ENCODE results near the gene STX18. TPM values are rescaled to one million over a fixed set of nuclear protein-coding genes. Genes with fewer than 3 reads are reported as not detected.

Gene STX18
- total and polyA plus RNA-seq, 2 of the 13 experiments (the other 11 are each of a cell fraction or from before 2014, with no cell fraction given): 23.9 to 37.1 TPM

- peak; percentile 61 for TF ChIP-seq HOXA3 (CRISPR knock-in tag; IDR thresholded peaks at IDR 0.05)
- peak; percentile 43; the same call in 1 of the 2 replicates for TF ChIP-seq RCOR2 (CRISPR knock-in tag; IDR thresholded peaks at IDR 0.05)
- no peak for TF ChIP-seq ZNF207 (IDR thresholded peaks at IDR 0.05; ENCODE audit: borderline replicate concordance)
- peak; percentile 25; the same call in 1 of the 2 replicates for TF ChIP-seq CREM (IDR thresholded peaks at IDR 0.05)
- no peak for TF ChIP-seq CREM (CRISPR knock-in tag; IDR thresholded peaks at IDR 0.05)
- TF ChIP-seq ZNF567 (CRISPR knock-in tag; IDR thresholded peaks at IDR 0.05; ENCODE audit: borderline replicate concordance): no peak
- no peak for TF ChIP-seq HNRNPLL (IDR thresholded peaks at IDR 0.05; ENCODE audit: low read depth, low read length, poor library complexity, severe bottlenecking)
- no peak for TF ChIP-seq CSRNP1 (CRISPR knock-in tag; IDR thresholded peaks at IDR 0.05)
- TF ChIP-seq ZNF761 (CRISPR knock-in tag; conservative IDR thresholded peaks at IDR 0.05): no peak
- TF ChIP-seq ZNF704 (CRISPR knock-in tag; IDR thresholded peaks at IDR 0.05; ENCODE audit: borderline replicate concordance): no peak
- TF ChIP-seq CENPX (CRISPR knock-in tag; IDR thresholded peaks at IDR 0.05): no peak
- TF ChIP-seq ZNF263 (CRISPR knock-in tag; IDR thresholded peaks at IDR 0.05): peak; percentile 67; the same call in 1 of the 2 replicates
- no peak for TF ChIP-seq MLXIP (CRISPR knock-in tag; IDR thresholded peaks at IDR 0.05; ENCODE audit: borderline replicate concordance)
- TF ChIP-seq CEBPG (CRISPR knock-in tag; IDR thresholded peaks at IDR 0.05): peak; percentile 40; the same call in 1 of the 2 replicates
- TF ChIP-seq ZNF138 (CRISPR knock-in tag; IDR thresholded peaks at IDR 0.05; ENCODE audit: low read depth): no peak
- no peak for TF ChIP-seq NFRKB (IDR thresholded peaks at IDR 0.05)
- no peak for TF ChIP-seq ZNF776 (CRISPR knock-in tag; IDR thresholded peaks at IDR 0.05)
- peak; percentile 14; the same call in 1 of the 2 replicates for TF ChIP-seq ZBED4 (CRISPR knock-in tag; IDR thresholded peaks at IDR 0.05; ENCODE audit: borderline replicate concordance)
- TF ChIP-seq FOXP4 (CRISPR knock-in tag; IDR thresholded peaks at IDR 0.05): peak; percentile 87
These were observed 80.0 kb downstream of the STX18 start (continued) for GRCh38 chr4:4461850-4462249.

Measured in HepG2 (cell line).